GM18867 (cell line): ENCODE measurements around the gene THEM5.
A peak's percentile ranks its signal among the peaks of the same experiment; 100 is the strongest.

Experiments used
- ATAC-seq: cut with Tn5 transposase; IDR thresholded peaks from one replicate; pipeline ENCODE4 v1.9.1; 2021; ENCODE audit warnings: mild to moderate bottlenecking, moderate library complexity; ENCODE audit not compliant: unreplicated experiment

The THEM5 gene

GRCh38 chr1:151840421-151840820 is 13.1 kb downstream of the THEM5 start:
- ATAC-seq = no peak

- no peak for ATAC-seq
Observed at GRCh38 chr1:151839457-151840403, 13.8 kb downstream of the THEM5 start, which contains the start of gene C2CD4D. TSS of gene C2CD4D (minus strand) at chr1:151839820. CDS start at chr1:151838989, 831 bp downstream.

- ATAC-seq = no peak
Observed at GRCh38 chr1:151839082-151839412, 14.5 kb downstream of the THEM5 start.

- ATAC-seq = peak; percentile 40
Observed at GRCh38 chr1:151838222-151839081, 15.1 kb downstream of the THEM5 start.

GRCh38 chr1:151837884-151838221 is 15.7 kb downstream of the THEM5 start:
- ATAC-seq = no peak

- ATAC-seq = no peak
Observed at GRCh38 chr1:151837197-151837596, 16.3 kb downstream of the THEM5 start.

GRCh38 chr1:151835596-151835995 is 17.9 kb downstream of the THEM5 start:
- ATAC-seq = no peak

- no peak for ATAC-seq
Observed at GRCh38 chr1:151834239-151834638, 19.3 kb downstream of the THEM5 start.

GRCh38 chr1:151833172-151833900 is 20.2 kb downstream of the THEM5 start:
- no peak for ATAC-seq

- ATAC-seq = no peak
Observed at GRCh38 chr1:151832318-151832980, 21.1 kb downstream of the THEM5 start.

- ATAC-seq = no peak
Observed at GRCh38 chr1:151831605-151832004, 21.9 kb downstream of the THEM5 start, which contains the start of gene RORC. TSS of gene RORC (minus strand) at chr1:151831802. CDS start at chr1:151831764, 38 bp downstream.

- no peak for ATAC-seq
Observed at GRCh38 chr1:151831256-151831591, 22.3 kb downstream of the THEM5 start.

- ATAC-seq = no peak
Observed at GRCh38 chr1:151830055-151830454, 23.5 kb downstream of the THEM5 start.

- no peak for ATAC-seq
Observed at GRCh38 chr1:151829352-151830046, 24.0 kb downstream of the THEM5 start.

GRCh38 chr1:151828921-151829320 is 24.6 kb downstream of the THEM5 start:
- ATAC-seq = no peak

- ATAC-seq = no peak
Observed at GRCh38 chr1:151827853-151828252, 25.7 kb downstream of the THEM5 start.

GRCh38 chr1:151825751-151826660 is 27.5 kb downstream of the THEM5 start:
- no peak for ATAC-seq

GRCh38 chr1:151825204-151825603 is 28.3 kb downstream of the THEM5 start:
- ATAC-seq = no peak

- no peak for ATAC-seq
Observed at GRCh38 chr1:151823175-151823574, 30.3 kb downstream of the THEM5 start.
